Natural killer cell (primary cell): ENCODE data around the gene PTPN21. TPM values are rescaled to one million over a fixed set of nuclear protein-coding genes. Genes with fewer than 3 reads are reported as not detected.
A peak's percentile ranks its signal among the peaks of the same experiment; 100 is the strongest.

Experiments used
- ATAC-seq, 3 donors: fragments of 150-1000 bp in 2 of 3; fragments of 200-7000 bp in 1 of 3; cut with Tn5 transposase; 1 replicate in 1 of 3; 2 replicates in 2 of 3; pipeline ENCODE4 v1.10.0; 2021; ENCODE audit warnings: mild to moderate bottlenecking in 2 of 3, moderate library complexity in 2 of 3
- DNase-seq, 2 donors: peaks; one replicate each; pipeline versions ENCODE4 v3.0.0 to v3.0.0-alpha.2; 2013 to 2021; ENCODE audit warnings: mixed read lengths in 1 of 2
- H3K27ac ChIP-seq: one replicate; pipeline ENCODE4 v1.5.1; 2013; ENCODE audit warnings: mild to moderate bottlenecking, low read length
- H3K27me3 ChIP-seq: one replicate; pipeline ENCODE4 v1.6.1; 2013; ENCODE audit warnings: low read length; ENCODE audit not compliant: control insufficient read depth, insufficient read depth
- H3K36me3 ChIP-seq: one replicate; pipeline ENCODE4 v1.6.1; 2013; ENCODE audit warnings: low read length; ENCODE audit not compliant: control insufficient read depth, insufficient read depth
- H3K4me1 ChIP-seq: one replicate; pipeline ENCODE4 v1.6.1; 2013; ENCODE audit warnings: low read length; ENCODE audit not compliant: control insufficient read depth, insufficient read depth
- H3K4me3 ChIP-seq: one replicate; pipeline ENCODE4 v1.5.1; 2013; ENCODE audit warnings: low read length
- H3K9me3 ChIP-seq: one replicate; pipeline ENCODE4 v1.6.1; 2013; ENCODE audit warnings: low read length; ENCODE audit not compliant: control insufficient read depth, insufficient read depth
- H3K27ac Mint-ChIP-seq, 2 donors: one replicate each; pipeline ENCODE4 v1.8.0; 2022; ENCODE audit warnings: mild to moderate bottlenecking in 2 of 2, mixed read lengths in 2 of 2, moderate library complexity in 1 of 2
- H3K27me3 Mint-ChIP-seq, 2 donors: one replicate each; pipeline ENCODE4 v1.8.0; 2022; ENCODE audit warnings: low read depth in 2 of 2, mixed read lengths in 2 of 2
- H3K36me3 Mint-ChIP-seq: one replicate; pipeline ENCODE4 v1.8.0; 2022; ENCODE audit warnings: mixed read lengths
- H3K4me1 Mint-ChIP-seq, 2 donors: one replicate each; pipeline ENCODE4 v1.8.0; 2022; ENCODE audit warnings: mixed read lengths in 2 of 2
- H3K4me3 Mint-ChIP-seq: one replicate; pipeline ENCODE4 v1.8.0; 2022; ENCODE audit warnings: mild to moderate bottlenecking, moderate library complexity, mixed read lengths
- H3K9me3 Mint-ChIP-seq, 2 donors: one replicate each; pipeline ENCODE4 v1.8.0; 2022; ENCODE audit warnings: mixed read lengths in 2 of 2
- WGBS: methylation state at CpG from one replicate; pipeline ENCODE4 v1.1.7; 2013; ENCODE audit warnings: missing lambda C conversion rate; ENCODE audit not compliant: insufficient coverage; 5-methylcytosine and 5-hydroxymethylcytosine counted together
- intact Hi-C: fragments of 100-400 bp; cut with micrococcal nuclease; formaldehyde crosslinking; loops from one replicate; pipeline ENCODE4 v1.14.2; 2022
- total RNA-seq, 4 donors: library from RNA; stranded (reverse); fragments of 120-200 nt in 1 of 4; gene quantifications; one replicate each; pipeline versions ENCODE4 v1.2.3 to v1.2.4, GENCODE V29; 2013 to 2022
- TF ChIP-seq, protein P1 (sequence below): fragments of 200-600 bp; IDR thresholded peaks from one replicate; pipeline ENCODE4 v1.8.0; 2022; ENCODE audit warnings: antibody characterized with exemption

The PTPN21 gene
- total RNA-seq, 3 donors from 2014 or later (not counting 1 experiment from before 2014, with no cell fraction given) = 0.15 TPM; not detected in 2

DNA sequence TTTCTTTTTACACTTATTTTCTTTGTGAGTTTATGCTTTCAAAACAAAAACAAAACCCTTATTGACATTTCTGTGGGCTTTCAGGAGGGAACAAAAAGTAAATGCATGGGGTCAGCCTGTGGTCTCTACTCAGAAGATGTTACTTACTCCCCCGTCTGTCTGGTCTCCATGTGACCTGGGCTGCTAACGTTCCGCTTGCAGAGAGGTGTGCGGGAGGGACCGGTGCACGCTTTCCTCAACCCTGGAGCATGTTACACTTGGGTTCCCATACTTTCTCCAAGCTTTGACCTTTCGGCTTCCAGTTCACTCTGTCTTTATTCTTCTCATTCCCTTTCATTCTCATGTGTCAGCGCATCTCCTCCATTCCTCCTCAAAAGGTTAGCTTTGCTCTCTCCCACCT lies 44.5 kb upstream of the PTPN21 start:
- no peak overlapping the region for H3K4me3 ChIP-seq
- WGBS = 88% methylated on average over 8 of the region's 8 CpGs
- intact Hi-C loops = no loop called here
- ATAC-seq (no peak), DNase-seq (no peak)
- Mint-ChIP-seq H3K36me3 (peaks cover 40% of the 10 kb centered on the region), H3K27me3 (no peaks in the 10 kb centered on the region), H3K4me3 (no peak overlapping the region), H3K4me1 (peaks cover 9 to 19% of the 10 kb centered on the region in 2 donors), H3K27ac (peak overlapping the region in 1 of 2 donors; percentile 5), H3K9me3 (no peaks in the 10 kb centered on the region)
- H3K4me1 ChIP-seq = no peaks in the 10 kb centered on the region
- H3K9me3 ChIP-seq = no peaks in the 10 kb centered on the region
- H3K27me3 ChIP-seq = no peaks in the 10 kb centered on the region
- H3K36me3 ChIP-seq = peaks cover 57% of the 10 kb centered on the region
- H3K27ac ChIP-seq = no peak overlapping the region
- TF ChIP-seq, protein P1, sequence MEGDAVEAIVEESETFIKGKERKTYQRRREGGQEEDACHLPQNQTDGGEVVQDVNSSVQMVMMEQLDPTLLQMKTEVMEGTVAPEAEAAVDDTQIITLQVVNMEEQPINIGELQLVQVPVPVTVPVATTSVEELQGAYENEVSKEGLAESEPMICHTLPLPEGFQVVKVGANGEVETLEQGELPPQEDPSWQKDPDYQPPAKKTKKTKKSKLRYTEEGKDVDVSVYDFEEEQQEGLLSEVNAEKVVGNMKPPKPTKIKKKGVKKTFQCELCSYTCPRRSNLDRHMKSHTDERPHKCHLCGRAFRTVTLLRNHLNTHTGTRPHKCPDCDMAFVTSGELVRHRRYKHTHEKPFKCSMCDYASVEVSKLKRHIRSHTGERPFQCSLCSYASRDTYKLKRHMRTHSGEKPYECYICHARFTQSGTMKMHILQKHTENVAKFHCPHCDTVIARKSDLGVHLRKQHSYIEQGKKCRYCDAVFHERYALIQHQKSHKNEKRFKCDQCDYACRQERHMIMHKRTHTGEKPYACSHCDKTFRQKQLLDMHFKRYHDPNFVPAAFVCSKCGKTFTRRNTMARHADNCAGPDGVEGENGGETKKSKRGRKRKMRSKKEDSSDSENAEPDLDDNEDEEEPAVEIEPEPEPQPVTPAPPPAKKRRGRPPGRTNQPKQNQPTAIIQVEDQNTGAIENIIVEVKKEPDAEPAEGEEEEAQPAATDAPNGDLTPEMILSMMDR = no peak

DNA sequence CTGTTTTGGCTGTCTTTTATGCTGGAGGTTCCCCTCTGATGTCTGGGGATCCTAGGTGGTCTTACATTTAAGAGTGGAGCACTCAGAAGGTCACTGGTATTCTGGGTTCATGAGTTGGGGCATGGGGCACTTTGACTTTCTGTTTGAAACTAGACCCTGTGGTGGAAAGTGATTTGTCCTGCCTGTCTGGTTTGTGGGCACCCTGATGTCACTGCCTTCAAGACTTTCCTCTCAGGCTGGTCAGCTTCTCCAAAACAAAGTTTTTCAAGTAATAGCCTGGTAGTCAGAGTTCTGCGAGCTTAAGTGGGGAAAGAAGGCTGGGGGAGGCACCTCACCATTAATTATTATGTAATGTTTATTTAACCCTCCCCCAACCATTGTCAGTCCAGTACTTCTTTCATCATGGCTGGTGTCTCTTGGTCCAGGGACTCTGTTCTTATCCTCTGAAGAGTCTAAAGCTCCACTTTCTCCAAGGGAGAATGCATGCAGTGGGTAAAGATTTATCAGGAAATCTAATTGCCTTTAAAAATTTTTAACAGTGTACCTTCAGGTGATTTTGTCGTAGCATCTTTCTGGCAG lies 43.4 kb upstream of the PTPN21 start:
- H3K36me3 ChIP-seq = peaks cover 54% of the 10 kb centered on the region

GRCh38 chr14:88597601-88598000 lies 42.8 kb upstream of the PTPN21 start:
- DNase-seq (no peak), ATAC-seq (no peak)
- Mint-ChIP-seq H3K27me3 (no peaks in the 10 kb centered on the region), H3K4me3 (no peak overlapping the region), H3K27ac (no peak overlapping the region), H3K4me1 (peaks cover 9 to 19% of the 10 kb centered on the region in 2 donors), H3K9me3 (no peaks in the 10 kb centered on the region), H3K36me3 (peaks cover 32% of the 10 kb centered on the region)
- Histone ChIP-seq H3K4me3 (no peak overlapping the region), H3K27me3 (no peaks in the 10 kb centered on the region), H3K4me1 (no peaks in the 10 kb centered on the region), H3K36me3 (peaks cover 52% of the 10 kb centered on the region), H3K9me3 (no peaks in the 10 kb centered on the region), H3K27ac (no peak overlapping the region)
- WGBS = 95% methylated on average over 4 of the region's 4 CpGs
- intact Hi-C loops = no loop called here
- TF ChIP-seq, protein P1 = no peak

More for the DNA sequence above, 43.4 kb upstream of the PTPN21 start:
- TF ChIP-seq, protein P1 = no peak
- H3K4me1 Mint-ChIP-seq = peaks cover 9 to 19% of the 10 kb centered on the region in 2 donors
- H3K9me3 Mint-ChIP-seq = no peaks in the 10 kb centered on the region
- no peak overlapping the region for H3K27ac ChIP-seq
- 100% methylated on average over 1 of the region's 2 CpGs for WGBS
- peaks cover 34% of the 10 kb centered on the region for H3K36me3 Mint-ChIP-seq
- no peak overlapping the region for H3K27ac Mint-ChIP-seq
- H3K4me3 ChIP-seq = no peak overlapping the region
- intact Hi-C loops = no loop called here
- no peak for ATAC-seq
- no peaks in the 10 kb centered on the region for H3K9me3 ChIP-seq
- no peaks in the 10 kb centered on the region for H3K27me3 ChIP-seq
- H3K27me3 Mint-ChIP-seq = no peaks in the 10 kb centered on the region
- H3K4me3 Mint-ChIP-seq = no peak overlapping the region
- H3K4me1 ChIP-seq = no peaks in the 10 kb centered on the region
- no peak for DNase-seq

DNA sequence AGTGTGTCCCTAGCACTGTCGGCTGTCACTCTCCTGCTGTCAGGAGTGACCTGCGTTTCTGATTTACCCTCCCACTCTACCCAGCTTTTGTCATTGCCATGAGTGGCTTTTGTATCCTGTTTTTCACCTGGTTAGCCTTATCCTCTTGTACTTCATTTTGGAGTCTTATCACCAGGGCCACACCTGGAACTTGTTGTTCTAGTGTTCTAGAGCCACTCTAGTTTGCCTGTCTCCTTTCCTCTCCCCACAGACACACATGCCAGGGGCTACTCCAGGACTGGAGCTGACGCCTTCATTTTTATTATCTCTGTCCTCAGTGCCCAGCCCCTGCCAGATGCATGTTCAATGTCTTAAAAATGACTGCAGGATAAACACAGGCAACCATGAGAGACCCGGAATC lies 42.2 kb upstream of the PTPN21 start:
- Histone ChIP-seq H3K27me3 (no peaks in the 10 kb centered on the region), H3K4me1 (no peaks in the 10 kb centered on the region), H3K9me3 (no peaks in the 10 kb centered on the region), H3K36me3 (peaks cover 47% of the 10 kb centered on the region), H3K27ac (no peak overlapping the region), H3K4me3 (no peak overlapping the region)
- H3K4me1 Mint-ChIP-seq = peaks cover 9 to 19% of the 10 kb centered on the region in 2 donors
- intact Hi-C loops = no loop called here
- H3K4me3 Mint-ChIP-seq = no peak overlapping the region
- H3K9me3 Mint-ChIP-seq = no peaks in the 10 kb centered on the region
- no peak overlapping the region for H3K27ac Mint-ChIP-seq
- no peak for DNase-seq
- no peaks in the 10 kb centered on the region for H3K27me3 Mint-ChIP-seq
- H3K36me3 Mint-ChIP-seq = peaks cover 32% of the 10 kb centered on the region
- WGBS = 98% methylated on average over 4 of the region's 4 CpGs
- no peak for ATAC-seq
- TF ChIP-seq, protein P1 = no peak
